Prostate gland (tissue), 2 donors: ENCODE measurements around the gene TMEM107.

Experiments
- POLR2A ChIP-seq: fragments of 450-650 bp; IDR thresholded peaks from one replicate; pipeline ENCODE4 v1.6.1; 2016; ENCODE audit warnings: antibody characterized with exemption, mild to moderate bottlenecking
- POLR2AphosphoS5 ChIP-seq: sonication (generic); formaldehyde crosslinking; IDR thresholded peaks from one replicate; pipeline ENCODE4 v1.6.1; 2017; ENCODE audit warnings: antibody characterized with exemption
- TF ChIP-seq, protein P1 (sequence below), 4 experiments: fragments of 200-600 bp in 2 of 4; fragments of 450-650 bp in 2 of 4; sonication (generic) in 2 of 4; IDR thresholded peaks; 1 replicate in 3 of 4; 2 replicates in 1 of 4; pipeline ENCODE4 v1.5.1; 2016 to 2019; ENCODE audit warnings: antibody characterized with exemption in 4 of 4, mild to moderate bottlenecking in 2 of 4, moderate library complexity in 2 of 4

DNA sequence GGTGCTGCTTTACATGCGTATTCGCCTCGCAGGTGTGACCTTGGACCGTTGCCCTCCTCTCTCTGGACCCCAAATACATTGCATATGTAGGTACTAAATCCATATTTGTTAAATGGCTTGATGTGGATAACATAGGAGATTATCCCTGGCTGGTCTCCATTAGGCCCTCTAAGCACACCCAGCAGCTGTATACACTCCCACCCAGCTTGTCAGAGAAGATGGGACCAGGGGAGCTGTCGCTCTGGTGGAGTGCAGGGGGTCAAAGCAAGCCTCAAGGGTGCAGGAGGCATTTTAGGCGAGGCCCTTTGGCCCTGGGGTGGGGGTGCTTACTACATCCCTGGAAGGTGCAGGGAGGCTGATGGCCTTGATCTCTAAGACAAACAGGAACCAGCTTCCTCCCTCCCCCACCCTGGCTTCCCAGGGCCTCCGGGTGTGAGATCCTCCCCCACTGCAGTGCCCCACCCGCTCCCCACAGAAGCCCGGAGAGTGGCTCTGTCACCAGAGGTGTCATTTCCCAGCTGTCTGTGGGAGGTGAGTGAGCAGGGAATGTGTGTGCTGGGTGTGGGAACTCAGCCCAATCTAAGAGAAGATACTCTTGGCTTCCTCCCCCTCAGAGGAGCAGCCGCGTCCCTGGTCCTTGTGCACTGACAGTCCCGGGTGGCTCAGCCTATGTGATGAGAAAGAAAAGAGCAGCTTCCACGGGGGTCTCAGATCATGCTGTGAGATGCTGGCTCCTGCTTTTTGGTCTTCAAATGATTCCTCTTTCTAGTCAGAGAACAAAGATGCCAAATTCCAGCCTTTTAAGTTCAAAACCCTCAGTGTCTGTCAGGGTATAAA lies 12.0 kb downstream of the TMEM107 start:
- TF ChIP-seq, protein P1, sequence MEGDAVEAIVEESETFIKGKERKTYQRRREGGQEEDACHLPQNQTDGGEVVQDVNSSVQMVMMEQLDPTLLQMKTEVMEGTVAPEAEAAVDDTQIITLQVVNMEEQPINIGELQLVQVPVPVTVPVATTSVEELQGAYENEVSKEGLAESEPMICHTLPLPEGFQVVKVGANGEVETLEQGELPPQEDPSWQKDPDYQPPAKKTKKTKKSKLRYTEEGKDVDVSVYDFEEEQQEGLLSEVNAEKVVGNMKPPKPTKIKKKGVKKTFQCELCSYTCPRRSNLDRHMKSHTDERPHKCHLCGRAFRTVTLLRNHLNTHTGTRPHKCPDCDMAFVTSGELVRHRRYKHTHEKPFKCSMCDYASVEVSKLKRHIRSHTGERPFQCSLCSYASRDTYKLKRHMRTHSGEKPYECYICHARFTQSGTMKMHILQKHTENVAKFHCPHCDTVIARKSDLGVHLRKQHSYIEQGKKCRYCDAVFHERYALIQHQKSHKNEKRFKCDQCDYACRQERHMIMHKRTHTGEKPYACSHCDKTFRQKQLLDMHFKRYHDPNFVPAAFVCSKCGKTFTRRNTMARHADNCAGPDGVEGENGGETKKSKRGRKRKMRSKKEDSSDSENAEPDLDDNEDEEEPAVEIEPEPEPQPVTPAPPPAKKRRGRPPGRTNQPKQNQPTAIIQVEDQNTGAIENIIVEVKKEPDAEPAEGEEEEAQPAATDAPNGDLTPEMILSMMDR (IDR thresholded peaks at IDR 0.05), result no peak
- peak; percentile 17 for TF ChIP-seq POLR2A
- TF ChIP-seq POLR2AphosphoS5, result peak; percentile 52
